HG03460 (cell line): ENCODE measurements around the gene DCBLD2.
A peak's percentile ranks its signal among the peaks of the same experiment; 100 is the strongest.
"Not testable (repeated sequence)": the region's sequence is repeated elsewhere in the genome, so short reads cannot be mapped to it uniquely, and the experiment has no call there.

Experiments
- ATAC-seq: cut with Tn5 transposase; IDR thresholded peaks from one replicate; pipeline ENCODE4 v1.9.1; 2021; ENCODE audit not compliant: unreplicated experiment

DCBLD2 gene

DNA sequence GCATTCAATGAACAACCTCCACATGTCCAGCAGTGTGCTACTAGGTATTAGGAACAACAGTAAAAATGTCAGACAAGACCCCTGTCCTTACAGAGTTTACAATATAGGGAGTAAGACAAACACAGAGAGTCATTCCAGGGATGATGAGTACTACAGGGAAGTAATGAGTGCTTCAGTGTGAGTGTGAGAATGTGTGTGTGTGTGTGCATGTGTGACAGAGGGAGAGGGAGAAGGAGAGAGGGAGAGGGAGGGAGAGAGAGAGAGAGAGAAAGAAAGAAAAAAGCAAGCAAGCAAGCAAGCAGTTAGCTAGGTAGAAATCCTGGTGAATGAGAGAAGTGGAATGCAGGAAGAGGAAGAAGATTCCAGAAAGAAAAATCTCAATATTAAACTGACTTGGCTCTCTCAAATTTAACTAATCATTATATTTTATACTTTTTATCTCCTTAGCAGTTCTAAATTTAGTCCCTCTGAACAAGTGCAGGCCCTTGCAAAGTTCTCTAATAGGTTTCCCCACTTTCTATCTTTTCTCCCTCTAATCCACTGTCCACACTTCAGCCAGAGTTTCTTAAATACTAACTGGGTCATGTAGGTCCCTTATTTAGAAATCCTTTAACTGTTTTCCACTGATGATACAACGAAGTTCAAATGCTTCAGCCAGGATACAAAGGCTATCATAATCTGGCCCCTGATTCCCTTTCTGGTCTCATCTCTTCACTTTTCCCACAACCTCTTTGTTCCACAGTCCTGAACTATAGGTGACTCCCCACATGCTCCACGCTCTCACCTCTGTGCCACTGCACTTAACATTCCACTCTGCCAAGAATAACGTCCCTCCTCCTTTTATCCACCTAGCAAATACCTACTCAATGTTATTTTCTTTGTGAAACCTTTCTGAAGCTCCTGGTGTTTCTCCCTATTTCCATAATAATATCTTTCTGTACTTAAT, 10.3 kb downstream of the DCBLD2 start:
- ATAC-seq = no peak

DNA sequence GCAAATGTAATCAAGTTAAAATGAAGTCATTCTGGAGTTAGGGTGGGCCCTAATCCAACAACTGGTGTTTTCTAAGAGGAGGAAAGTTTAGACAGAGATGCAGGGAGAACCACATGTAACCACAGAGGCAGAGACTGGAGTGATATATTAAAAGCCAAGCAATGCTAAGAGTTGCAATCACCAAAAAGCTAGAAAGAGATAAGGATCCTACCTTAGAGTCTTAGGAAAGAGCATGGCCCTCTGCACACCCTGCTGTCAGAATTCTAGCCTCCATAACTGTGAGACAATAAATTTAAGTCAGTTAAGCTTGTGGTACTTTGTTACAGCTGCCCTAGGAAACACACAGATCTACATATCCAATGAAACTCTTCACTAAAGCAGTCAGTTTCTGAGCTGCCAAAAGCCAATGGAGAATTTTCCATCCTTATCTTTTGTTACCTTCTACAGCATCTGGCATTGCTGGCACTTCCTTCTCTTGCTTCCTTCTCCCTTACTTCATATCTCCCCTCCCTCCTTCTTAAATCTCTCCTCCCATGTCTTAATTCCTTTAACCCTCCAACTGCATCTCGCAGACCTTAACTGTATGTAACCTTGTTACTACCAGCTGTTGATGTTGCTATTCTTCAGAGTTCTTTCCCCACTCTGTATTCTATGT, 11.2 kb downstream of the DCBLD2 start:
- no peak for ATAC-seq

DNA sequence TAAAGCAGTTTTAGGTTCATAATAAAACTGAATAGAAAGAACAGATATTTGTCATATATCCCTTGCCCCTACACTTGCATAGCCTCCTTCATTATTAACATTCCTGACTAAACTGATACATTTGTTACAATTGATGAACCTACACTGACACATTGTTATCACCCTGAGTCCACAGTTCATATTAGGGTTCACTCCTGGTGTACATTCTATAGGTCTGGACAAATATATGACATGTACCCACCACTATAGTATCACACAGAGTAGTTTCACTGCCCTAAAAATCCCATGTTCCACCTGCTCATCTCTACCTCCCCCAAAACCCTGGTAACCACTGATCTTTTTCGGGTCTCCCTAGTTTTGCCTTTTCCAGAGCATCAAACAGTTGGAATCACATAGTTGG, 13.8 kb downstream of the DCBLD2 start:
- ATAC-seq = no peak

DNA sequence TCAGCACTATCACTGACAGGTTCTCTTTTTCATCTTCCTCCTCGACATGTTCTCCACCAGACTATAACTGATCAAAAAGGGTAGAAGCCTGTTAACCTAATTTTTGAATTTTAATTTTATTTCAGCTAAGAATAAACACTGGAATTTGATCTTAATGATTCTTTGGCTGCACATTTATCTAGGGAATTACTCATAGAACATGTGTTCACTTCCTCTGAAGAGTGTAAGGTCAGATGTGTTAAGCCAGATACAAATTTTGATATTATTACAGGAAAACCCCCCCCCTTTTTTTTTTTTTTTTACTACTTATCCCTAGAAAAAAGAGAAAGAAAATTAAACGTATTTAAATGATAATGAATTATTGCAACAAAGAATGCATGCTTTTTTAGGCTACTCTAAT, 15.0 kb downstream of the DCBLD2 start:
- ATAC-seq = no peak

DNA sequence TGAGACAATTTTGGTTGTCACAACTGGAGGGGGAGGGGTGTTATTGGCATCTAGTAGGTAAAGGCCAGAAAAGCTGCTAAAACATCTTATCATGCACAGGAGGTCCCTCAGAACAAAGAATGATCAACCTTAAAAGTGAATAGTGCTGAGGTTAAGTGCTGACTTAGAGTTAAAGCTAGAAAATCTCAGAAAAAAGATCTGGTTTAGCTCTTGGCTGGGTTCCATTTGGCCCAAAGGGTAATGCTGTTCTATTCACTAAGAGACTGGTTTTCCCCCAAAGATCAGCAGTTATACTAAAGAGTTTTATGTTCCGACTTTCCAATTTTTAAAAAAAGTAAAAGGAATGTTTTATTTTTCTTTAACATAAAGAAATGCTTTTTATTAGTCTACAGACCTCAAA, 15.6 kb downstream of the DCBLD2 start:
- no peak for ATAC-seq

DNA sequence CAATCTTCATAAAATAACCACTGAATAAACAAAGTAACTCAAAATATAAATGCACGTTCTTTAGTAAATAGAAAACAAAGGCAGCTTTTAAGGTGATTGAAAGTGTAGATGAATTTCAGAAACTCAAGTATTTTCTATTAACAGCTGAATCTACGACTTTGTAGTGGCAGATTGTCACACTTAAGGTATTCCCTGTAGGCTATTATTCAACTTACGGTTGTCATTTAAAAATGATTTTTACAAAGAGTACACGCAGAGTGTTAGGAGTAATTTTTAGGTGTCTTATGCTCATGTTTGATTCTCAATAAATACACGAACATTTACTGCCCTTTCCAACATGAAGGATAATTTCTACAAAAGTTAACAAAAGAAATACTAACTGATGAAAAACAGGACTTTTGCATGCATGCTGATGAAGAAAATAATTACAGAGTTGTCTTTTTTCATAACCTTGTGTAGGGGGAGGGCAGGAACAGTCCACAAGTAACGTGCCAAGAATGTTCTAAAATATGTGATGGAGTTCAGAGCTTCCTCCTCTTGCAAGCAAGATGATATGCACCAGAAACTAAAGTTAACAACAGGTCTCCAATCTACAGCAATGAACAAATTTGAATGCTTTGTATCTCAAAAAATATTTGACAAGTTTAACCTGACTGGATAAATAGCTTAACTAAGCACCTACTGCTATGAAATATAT, 16.7 kb downstream of the DCBLD2 start:
- no peak for ATAC-seq

DNA sequence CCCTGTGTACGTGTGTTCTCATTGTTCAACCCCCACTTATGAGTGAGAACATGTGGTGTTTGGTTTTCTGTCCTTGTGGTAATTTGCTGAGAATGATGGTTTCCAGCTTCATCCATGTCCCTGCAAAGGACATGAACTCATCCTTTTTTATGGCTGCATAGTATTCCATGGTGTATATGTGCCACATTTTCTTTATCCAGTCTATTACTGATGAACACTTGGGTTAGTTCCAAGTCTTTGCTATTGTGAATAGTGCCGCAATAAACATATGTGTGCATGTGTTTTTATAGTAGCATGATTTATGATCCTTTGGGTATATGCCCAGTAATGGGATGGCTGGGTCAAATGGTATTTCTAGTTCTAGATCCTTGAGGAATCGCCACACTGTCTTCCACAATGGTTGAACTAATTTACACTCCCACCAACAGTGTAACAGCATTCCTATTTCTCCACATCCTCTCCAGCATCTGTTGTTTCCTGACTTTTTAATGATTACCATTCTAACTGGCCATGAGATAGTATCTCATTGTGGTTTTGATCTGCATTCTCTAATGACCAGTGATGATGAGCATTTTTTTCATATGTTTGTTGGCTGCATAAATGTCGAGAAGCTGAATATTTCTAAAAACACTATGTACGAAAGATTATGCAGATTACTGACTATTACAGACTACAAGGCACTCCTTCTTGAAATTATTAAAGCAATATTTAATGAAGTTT, 18.7 kb downstream of the DCBLD2 start:
- not testable (repeated sequence) for ATAC-seq

DNA sequence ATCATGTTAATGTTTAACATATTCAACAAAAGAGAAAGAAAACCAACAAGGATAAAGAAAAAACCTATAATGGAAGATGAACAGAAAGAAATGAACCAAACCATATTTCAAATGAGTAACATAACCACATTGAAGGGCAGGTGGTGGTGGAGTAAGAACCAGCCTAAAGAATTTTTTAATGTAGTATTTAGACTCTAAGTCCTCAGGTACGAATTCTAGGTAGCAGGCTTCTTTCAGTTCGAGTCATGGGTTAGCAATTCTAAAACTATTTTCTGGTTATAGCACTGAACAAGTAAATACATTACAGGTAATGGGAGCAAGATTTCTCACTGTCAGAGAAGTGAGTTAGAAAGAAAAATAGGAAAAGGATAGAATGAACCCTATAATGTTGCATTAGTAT, 24.4 kb downstream of the DCBLD2 start:
- ATAC-seq = peak; percentile 47

DNA sequence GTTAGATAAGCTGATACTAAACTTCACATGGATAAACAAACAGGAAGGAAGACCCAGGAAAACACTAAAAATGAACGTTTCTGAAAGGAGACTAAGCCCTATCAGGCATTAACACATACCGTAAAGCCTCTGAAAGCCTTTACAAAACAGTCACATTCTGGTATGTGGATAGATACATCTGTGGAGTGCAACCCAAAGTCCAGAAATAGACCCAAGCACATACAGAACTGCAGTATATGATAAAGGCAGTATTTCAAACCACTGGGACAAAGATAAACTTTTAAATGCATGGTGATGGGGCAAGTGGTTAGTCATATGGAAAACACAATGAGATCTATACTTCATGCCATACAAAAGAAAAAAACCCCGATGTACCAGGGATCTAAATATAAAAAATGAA, 26.0 kb downstream of the DCBLD2 start:
- ATAC-seq = no peak

DNA sequence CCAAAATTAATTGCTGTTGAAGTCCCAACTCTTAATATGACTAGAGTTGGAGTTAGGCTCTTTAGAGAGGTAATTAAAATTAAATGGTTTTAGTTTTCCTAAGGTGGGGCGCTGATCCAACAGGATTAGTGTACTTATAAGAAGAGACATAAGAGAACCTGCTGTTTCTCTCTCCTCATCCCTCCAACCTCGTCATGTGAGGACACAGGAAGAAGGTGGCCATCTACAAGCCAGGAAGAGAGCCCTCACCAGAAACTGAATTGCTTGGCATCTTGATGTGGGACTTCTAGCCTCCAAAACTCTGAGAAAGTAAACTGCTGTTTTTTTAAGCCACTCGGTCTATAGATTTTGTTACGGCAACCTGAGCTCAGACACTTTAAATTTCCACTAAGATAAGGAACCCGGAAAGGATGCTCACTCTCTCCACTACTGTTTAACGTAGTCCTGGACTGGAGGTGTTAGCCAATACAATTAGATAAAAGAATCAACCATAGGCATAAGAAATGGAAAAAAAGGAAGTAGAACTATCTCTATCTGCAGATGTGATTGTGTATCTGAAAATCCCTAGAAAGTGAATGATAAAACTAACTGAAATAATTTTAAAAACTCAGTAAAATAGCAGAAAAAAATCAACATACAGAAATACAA, 26.8 kb downstream of the DCBLD2 start:
- no peak for ATAC-seq

DNA sequence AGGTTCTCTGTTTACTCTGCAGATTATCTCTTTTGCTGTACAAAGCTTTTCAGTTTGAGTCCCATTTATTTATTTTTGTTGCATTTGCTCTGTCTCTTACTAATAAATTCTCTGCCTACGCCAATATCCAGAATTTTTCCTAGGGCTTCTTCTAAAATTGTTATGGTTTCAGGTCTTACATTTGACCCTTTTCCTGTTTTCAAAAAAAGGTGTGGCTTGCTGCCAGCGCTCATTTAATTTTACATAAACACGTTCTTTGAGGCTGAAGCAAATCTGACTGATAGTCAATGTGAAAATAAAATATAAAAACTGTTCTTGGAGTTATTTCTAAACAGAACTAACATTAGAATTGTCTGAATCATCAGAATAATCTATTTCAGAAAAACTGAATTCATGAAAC, 32.1 kb downstream of the DCBLD2 start:
- no peak for ATAC-seq

DNA sequence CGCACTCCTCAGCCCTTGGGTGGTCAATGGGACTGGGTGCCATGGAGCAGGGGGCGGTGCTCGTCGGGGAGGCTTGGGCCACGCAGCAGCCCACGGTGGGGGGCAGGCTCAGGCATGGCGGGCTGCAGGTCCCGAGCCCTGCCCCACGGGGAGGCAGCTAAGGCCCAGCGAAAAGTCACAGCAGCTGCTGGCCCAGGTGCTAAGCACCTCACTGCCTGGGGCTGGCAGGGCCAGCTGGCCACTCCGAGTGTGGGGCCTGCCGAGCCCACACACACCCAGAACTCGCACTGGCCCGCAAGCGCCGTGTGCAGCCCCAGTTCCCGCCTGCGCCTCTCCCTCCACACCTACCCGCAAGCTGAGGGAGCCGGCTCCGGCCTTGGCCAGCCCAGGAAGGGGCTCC, 43.5 kb downstream of the DCBLD2 start:
- ATAC-seq = not testable (repeated sequence)

DNA sequence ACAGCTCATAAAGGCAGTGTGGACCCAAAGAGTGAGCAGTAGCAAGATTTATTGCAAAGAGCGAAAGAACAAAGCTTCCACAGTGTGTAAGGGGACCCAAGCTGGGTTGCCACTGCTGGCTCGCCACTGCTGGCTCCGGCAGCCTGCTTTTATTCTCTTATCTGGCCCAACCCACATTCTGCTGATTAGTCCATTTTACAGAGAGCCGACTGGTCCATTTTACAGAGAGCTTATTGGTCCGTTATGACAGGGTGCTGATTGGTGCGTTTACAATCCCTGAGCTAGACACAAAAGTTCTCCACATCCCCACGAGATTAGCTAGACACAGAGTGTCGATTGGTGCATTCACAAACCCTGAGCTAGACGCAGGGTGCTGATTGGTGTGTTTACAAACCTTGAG, 44.2 kb downstream of the DCBLD2 start:
- not testable (repeated sequence) for ATAC-seq

DNA sequence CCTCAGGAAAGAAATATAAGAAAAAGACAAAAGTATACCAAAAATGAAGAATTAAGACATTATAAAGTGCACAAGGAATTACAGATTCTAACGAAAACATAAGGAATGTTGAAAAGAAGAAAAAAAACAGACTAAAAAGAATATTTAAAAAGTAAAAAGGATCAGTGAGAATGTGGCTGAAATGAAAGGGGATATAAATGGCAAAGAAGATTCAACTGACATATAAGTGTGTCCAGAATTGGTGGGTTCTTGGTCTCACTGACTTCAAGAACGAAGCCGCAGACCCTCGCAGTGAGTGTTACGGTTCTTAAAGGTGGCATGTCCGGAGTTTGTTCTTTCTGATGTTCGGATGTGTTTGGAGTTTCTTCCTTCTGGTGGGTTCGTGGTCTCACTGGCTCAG, 44.8 kb downstream of the DCBLD2 start:
- ATAC-seq = no peak

DNA sequence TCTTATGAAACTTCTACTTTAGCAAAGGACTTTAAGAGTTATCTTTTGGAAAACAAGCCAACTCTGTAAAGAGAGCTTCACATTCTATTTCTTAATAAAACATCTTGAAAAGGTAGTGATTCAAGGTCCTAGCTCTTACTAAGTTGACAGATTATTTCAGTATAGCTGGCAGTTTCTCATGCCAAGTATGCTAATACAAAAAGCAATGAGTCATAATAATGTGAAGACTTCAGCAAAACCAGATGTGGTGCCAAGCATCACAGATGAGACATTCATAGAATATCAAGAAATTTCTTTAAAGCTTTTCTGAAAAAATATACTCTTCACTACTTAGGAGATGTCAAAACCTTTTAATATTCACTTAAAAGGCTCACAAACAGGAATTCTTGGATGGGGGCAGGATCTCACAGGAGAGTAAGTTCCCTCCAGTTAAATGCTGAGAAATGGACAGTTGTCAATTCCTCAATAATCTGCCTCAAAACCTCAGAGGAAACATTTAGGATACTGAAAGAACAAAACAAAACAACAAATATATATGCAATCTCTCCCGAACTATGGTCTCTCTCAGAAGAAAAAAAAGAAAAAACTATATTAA, 45.6 kb downstream of the DCBLD2 start:
- ATAC-seq = no peak

DNA sequence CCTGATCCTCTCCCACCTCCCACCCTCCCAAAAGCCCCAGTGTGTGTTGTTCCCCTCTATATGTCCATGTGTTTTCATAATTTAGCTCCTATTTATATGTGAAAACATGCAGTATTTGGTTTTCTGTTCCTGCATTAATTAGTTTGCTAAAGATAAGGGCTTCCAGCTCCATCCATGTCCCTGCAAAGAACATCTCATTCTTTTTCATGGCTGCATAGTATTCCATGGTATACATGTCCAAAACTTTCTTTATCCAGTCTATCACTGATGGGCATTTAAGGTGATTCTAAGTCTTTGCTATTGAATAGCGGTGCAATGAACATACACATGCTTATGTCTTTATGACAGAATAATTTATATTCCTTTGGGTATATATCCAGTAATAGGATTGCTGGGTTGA, 53.4 kb downstream of the DCBLD2 start:
- ATAC-seq = no peak

DNA sequence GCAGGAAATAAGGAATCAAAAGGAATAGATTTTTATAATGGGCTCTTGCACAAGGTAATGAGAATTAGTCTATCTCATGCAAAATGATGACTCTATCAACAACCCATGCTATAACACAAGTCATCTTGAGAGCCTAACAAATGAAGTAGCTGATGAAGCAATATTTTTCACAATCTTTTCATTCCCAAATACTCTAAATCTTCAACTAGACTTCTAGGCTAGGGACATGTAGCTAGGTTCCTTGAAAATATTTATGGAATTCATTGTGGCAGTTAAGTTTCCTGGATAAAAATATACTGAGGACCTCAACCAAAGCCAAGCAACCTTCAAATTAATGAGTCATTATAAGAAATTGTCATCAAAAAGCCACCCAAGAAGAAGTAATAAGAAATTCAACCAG, 55.4 kb downstream of the DCBLD2 start:
- no peak for ATAC-seq

DNA sequence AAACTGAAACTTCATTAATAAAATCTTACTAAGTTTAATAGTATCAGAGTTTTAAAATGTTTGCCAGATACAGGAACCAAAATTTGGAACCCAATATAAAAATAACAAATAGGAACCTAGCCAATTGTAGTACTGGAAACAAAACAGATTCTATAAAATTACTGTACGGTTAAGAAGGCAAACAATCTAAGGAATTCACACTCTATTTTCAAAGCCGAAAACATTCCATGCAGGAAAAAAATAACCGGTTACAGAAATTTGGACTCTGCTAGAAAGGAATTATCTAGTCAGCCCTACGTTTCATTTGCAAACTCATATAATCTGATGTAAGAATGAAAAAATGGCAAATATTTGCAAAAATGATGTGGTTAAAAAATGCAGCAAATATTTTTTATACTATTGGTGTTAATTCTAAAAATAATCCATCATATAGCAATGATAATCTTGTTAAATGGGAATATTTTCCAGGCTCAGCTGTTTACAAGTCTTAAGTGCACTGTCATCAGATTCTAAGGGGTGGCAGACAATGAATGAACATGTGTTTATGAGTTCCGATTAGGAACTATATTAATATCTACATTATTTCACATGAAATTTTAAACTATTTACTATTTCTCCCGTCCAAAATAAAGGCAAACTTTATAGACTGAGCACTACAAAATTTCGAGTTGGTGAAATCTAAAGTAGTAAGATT, 58.1 kb downstream of the DCBLD2 start:
- ATAC-seq = no peak

DNA sequence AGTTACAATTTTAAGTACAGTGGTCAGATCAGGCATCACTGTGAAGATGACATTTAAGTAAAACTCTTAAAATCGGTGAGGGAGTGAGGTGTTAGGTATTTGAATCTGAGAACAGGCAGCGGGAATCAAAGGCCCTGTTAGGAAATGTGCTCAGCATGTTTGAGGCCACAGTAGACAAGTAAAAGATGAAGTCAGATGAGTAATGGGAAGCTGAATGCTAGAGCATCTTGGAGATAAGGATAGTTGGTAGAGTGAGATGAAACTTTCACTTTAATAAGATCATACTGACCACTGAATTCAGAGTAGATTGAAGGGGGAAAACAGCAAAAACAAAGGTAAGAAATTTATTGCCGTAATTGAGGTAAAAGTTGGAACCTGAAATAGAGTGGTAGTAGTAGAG, 61.6 kb downstream of the DCBLD2 start:
- no peak for ATAC-seq

DNA sequence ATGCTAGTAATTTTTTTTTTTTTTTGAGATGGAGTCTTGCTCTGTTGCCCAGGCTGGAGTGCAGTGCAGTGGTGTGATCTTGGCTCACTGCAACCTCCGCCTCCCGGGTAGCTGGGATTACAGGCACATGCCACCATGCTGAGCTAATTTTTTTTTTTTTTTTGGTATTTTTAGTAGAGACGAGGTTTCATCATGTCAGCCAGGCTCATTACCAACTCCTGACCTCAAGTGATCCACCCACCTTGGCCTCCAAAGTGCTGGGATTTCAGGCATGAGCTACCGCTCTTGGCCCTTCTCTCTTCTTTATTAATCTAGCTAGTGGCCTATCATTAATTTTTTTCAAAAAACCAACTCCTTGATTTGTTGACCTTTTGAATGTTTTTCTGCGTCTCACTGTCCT, 70.4 kb downstream of the DCBLD2 start:
- not testable (repeated sequence) for ATAC-seq
